SU-DHL-6 (cell line): ENCODE data around the gene CEP192.

Source experiments
- CTCF ChIP-seq: fragments of 200-600 bp; sonication (generic); IDR thresholded peaks from one replicate; pipeline ENCODE4 v1.5.1; 2017; ENCODE audit warnings: antibody characterized with exemption, mild to moderate bottlenecking, low read length, moderate library complexity; ENCODE audit not compliant: insufficient read depth, poor library complexity, severe bottlenecking
- EZH2phosphoT487 ChIP-seq: fragments of 200-600 bp; sonication (generic), shearing (Covaris generic); conservative IDR thresholded peaks from 2 replicates; pipeline ENCODE4 v1.6.1; 2018; ENCODE audit warnings: mild to moderate bottlenecking, antibody characterized with exemption, low read length, moderate library complexity, mixed read lengths

- TF ChIP-seq CTCF (no peak), EZH2phosphoT487 (no peak)
These were observed 37.7 kb downstream of the CEP192 start for GRCh38 chr18:13028869-13029268.
